Stimulated activated CD8-positive, alpha-beta memory T cell treated with anti-CD3 and anti-CD28 coated beads, Interleukin-12 subunit alpha, Interleukin-12 subunit beta, amount 100 ng/mL, for 1 hour (primary cell): ENCODE results near the gene TRIL.

Source experiments
- DNase-seq: peaks from one replicate; pipeline ENCODE4 v3.0.0-alpha.2; 2020; ENCODE audit warnings: low read depth

Gene TRIL, protein sequence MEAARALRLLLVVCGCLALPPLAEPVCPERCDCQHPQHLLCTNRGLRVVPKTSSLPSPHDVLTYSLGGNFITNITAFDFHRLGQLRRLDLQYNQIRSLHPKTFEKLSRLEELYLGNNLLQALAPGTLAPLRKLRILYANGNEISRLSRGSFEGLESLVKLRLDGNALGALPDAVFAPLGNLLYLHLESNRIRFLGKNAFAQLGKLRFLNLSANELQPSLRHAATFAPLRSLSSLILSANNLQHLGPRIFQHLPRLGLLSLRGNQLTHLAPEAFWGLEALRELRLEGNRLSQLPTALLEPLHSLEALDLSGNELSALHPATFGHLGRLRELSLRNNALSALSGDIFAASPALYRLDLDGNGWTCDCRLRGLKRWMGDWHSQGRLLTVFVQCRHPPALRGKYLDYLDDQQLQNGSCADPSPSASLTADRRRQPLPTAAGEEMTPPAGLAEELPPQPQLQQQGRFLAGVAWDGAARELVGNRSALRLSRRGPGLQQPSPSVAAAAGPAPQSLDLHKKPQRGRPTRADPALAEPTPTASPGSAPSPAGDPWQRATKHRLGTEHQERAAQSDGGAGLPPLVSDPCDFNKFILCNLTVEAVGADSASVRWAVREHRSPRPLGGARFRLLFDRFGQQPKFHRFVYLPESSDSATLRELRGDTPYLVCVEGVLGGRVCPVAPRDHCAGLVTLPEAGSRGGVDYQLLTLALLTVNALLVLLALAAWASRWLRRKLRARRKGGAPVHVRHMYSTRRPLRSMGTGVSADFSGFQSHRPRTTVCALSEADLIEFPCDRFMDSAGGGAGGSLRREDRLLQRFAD

DNA sequence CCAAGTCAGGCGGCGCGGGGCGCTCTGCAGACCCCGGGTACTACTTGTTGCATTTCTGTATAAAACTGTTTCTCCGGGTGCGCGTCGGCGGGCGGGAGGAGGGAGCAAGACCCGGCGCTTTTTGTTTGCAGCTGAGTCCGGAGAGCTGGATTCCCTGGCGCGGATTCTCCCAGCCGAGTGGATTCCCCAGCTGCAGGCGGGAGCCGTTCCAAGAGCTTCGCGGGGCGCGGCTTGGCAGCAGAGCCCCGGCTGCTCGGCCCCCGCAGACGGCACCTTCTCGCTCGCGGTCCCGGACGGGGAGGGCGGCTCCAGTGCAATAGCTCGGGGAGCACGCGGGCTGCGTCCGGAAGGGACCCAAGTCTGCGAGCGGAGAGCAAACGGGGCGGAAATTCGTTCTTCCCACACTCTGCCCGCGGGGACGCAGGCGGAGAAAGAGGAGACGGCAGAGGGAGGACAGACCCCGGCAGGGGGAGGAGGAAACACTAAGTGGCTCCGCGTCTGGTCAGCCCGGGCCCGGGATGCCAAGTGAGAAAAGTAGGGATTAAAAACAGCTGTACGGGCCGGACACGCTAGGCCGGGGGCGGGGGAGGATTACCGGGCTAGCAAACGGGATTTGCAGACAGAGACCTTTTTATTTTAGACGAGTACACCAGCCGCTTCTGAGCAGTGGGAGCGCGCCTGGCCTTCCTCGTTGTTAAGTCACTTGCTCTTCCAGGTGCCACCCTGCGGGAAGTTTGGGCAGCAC, at the start of gene TRIL:
Gene TRIL, minus strand, starts transcription at position 96 of the 745 bp plus-strand sequence. CDS start 284 bp downstream, outside the sequence.
- DNase-seq = no peak

DNA sequence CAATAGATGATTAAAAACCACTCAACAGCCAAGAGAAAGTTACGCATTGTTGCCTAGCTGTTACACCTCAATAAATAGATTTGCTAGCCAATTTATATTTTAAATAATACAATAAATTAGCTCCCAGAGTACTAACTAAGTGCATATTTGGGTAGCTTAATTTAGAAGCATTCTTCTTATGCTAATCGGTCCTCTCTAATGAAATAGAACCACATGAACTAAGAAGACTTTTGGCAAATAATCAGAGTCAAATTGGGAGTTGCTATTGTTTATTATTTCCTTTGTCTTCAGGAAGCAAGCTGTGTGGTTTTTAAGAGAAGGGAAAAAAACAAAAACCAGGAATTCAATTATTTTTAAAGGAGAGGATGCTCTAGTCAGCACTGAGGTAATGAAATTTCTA, 49.0 kb upstream of the TRIL start:
- no peak for DNase-seq

DNA sequence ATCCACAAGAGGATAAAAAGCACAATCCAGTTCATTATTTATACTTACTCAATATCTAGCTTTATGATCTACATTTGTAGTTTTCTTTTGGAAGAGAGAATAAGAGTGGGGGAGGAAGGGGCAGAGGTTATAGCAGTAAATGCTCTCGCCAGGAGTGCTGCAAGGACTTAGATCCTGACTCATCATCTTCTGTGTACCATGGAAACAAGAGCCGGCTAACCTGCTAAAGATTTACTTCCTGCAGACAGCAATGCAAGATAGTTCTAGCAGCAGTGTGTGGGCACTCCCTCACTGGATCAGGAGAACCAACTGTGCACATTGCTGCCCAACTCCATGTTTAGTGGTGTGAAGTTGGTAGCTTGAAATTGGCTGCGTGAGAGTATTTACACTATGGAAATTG, 47.7 kb upstream of the TRIL start:
- no peak for DNase-seq

DNA sequence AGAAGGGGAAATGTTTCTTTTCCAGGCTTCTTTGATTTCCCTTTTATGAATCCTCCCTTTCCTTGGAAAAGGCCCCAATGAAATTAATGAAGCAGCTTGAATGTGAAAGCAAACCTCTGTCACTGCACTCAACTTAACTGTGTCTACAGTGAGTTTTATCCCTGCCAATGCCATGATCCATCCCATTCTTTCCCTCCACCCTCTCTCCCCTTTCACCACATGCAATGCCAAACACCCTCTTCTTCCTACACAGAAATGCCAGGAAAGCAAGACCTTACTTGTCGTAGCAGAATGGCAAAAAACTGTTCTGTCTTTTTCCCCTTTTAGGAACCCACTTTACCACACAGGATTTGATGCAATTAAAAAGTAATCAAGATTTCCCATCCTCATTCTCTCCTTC, 47.3 kb upstream of the TRIL start:
- no peak for DNase-seq

DNA sequence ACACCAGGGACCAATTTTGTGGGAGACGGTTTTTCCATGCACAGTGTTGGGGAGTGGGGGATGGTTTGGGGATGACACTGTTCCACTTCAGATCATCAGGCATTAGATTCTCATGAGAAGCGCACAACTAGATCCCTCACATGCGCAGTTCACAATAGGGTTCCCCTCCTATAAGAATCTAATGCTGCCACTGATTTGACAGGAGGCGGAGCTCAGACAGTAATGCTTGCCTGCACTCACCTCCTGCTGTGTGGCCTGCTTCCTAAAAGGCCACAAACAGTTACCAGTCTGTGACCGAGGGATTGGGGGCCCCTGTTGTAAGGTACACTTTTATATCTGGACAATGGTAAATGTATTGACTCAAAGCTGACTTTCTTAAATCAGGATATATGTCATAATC, 45.6 kb upstream of the TRIL start:
- DNase-seq = no peak

DNA sequence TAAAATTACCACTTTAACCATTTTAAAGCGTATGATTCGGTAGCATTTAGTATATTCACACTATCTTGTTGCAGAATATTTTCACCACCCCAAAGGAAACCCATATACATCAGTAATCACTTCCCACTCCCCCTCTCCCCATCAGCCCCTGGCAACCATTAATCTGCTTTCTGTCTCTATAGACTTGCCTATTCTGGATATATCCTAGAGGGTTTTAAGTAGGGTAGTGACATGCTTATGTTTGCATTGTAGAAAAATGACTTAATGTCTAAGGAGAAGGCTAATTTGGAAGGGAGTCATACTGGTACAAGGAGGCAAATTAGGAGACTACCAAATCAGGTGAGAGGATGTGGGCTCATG, 42.6 kb upstream of the TRIL start:
- no peak for DNase-seq

DNA sequence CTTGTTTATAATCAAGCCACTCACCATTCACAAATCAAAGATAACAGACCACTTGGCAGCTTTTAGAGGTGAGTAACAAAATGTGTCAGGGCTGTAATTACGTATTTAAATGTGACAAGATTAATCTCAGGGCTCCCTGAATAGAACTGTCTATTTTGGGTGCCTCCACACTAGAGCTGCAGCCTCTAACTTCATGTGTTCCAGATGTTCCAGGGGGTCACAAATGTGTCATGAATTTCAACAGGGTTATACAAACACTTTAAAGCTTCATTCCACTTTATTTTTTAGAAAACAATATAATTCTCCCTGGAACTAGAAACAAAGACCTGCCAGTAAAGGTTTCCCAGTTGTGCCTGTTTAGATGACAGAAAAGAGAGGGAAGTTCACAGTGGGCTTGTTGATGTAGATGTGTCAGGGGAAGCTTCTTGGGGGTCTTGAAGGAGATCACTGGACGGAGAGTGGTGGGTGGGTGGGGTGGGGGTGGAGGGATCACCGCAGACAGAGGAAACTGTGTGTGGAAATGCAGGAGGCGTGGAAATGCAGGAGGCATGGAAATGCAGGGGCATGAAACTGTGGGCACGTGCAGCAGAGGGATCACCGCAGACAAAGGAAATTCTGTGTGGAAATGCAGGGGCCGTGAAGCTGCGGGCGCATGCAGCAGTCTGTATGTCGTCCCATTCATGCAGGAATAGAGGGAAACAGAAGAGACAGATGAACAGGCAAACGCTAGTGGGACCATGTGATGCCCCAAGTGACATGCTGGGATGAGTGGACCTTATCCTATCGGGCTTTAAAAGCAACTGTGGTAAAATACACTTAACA, 42.0 kb upstream of the TRIL start:
- DNase-seq = no peak

DNA sequence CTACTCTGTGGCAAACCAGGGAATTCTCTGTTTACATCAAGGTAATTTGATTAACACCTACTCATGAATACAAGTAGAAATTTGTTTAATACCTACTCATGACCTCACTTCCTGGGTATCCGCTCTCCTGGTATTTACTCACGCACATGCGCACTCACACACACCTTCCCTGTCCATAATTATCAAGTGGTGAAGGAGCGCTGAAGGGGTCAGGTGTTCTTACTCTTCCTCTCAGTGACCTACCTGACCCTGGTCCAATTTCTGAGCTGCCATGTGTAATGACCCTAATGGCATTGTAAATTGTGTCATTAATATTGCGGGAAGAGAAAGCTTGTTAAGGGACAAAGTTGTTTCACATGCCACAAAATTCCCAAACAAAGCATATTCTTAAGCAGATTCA, 41.3 kb upstream of the TRIL start:
- no peak for DNase-seq

DNA sequence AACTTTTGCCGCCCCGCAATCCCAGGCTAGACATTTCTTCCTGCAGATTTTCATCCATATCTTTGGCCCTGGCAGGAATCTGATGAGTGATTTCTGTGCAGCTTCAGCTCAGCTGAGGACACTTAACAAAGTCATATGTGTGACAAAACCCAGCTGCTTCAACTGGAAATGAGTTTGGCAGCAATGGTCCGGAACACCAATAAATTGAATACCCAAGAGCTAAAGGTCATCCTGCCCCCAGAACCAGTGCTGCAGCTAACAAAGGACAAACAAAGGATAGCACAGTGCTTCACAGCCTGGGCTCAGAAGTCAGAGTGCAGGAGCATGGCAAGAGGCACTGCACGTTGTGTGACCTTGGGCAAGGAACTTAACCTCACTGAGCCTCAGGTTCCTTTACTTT, 40.0 kb upstream of the TRIL start:
- DNase-seq = no peak

DNA sequence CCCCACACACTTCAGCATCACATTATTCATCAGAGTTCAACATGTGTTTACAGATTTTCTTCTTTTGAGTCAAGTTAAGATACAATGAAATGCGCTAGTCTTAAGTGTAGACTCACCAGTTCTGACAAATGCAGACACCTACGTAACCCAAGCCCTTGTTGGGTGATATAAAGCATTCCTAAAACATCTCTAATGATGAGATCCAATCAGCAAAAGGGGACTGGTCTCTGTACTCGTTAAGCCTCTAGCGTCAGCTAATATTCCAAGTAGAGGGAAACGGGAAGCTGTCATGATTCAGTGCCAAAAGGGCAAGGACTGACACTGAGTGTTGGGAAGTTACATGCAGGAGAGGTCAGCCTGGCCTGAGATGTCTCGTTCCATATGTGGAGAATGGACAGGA, 38.7 kb upstream of the TRIL start:
- no peak for DNase-seq

DNA sequence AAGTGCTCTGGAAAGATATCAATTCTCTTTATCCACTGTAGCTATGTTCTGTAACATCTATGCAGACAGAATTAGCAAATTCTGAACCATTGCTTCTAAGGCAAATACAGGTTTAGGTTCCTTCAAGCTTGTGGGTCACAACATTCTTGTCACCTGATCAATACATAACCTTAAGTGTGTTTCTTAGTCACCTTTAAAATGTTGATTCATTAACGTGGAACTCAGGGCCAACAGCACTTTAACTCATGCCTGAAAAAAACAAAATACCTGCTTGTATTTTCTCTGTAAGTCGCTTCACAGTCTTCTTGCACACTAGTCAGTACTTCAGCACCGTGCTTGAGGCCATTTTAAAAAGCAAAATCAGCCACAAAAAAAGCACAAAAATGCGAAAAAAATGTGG, 35.2 kb upstream of the TRIL start:
- no peak for DNase-seq

DNA sequence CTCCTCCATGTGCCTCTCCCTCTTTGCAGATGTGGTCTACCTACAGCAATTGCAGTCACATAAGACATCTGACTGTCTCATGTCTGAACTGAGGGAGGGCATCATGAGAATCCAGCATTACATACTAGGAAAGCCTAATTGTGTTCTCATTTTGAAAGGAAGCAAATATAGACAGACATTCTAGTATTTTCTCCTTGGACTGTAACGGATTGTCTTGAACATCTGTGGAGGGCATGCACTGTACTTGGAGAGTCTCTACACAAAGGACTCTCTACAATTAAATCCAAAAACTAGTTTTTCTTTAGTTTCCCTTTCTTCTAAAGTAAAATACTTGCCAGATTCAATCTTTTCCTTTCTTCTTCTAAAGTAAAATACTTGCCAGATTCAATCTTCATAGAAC, 34.7 kb upstream of the TRIL start:
- DNase-seq = no peak

DNA sequence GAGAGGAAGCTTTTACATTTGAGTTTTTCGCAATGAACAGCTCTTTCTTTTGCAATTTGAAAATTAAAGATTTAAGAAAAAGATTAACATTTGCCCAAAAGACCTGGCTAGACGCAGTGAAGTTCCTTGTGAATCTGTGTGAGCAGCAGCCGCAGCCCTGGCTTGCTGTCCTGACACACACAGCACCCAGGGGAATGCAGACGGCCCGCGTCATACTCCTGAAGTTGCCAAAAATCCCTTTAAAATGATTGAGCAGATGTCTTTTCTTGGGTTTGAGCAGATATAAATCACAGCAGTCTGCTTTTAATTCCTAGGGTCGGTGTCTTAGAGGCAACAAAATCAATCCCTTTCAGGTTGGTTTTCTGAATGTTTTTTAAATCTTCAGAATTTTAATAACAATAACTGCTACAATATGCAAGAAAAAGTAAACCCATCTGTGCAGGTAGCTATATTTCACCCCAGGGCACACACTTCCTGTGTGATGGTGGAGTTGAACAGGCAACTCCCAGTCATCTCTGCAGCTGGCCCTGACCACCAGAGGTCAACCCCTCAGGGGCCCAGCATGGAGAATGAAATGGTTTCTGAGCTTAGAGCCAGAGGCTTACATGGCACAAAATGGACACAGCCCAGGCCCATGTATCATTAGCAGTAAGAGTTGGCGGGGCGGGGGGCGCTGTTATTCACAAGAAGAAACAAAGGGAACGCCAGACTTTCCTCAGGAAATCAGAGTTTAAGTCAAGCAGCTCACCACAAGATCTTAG, 32.2 kb upstream of the TRIL start:
- DNase-seq = no peak

DNA sequence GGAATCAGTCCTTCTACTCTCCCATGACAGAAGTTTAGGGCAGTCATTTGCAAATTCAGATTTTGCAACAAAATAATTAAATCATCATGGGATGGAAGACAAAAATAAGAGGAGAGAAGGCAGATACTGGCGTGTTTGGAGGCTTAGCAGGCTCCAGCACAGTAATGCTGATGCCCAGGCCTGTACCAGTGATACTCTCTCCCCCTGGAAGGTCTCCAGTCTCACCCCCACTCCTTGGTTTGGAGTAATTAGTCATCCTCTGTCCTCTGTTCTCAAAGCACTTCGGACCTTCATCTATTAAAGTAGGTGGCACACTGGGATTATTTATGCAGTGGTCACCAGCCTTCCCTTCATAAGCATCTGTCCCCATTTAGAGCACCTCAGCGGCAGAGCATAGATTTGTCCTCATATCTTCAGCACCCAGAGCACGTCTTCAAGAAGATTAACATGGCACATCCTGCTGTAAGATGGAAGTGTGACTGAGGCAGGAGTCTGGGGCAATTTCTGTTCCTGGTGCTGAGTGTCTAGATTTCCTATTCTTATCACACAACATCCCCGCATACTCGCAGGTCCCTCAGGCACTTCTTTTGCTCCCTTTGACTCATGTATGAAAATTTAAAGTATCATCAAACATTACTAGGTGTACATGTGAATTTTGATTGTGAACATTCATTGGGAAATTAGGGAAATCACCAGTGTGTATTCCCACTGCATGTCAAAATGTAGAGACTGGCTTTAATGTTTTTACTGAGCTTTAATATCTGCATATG, 31.3 kb upstream of the TRIL start:
- DNase-seq = no peak

DNA sequence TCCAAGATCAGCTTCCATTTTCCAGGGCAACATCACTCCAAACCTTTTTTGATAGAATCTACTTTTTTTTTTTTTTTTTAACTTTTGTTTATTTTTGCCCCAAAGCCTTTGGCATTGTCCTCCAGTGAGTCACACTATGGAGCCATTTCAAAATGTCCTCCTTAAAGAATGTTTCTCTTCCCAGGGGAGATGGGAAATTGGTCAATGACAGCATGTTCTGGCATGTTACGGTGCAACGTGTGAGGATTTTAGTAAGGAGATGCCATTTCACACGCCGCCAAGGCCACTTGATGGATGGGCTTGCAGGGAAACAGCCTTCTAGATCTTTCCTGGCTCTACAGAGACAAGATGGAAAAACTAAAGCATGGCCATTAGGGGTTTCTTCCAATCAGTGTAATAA, 30.7 kb upstream of the TRIL start:
- DNase-seq = no peak

DNA sequence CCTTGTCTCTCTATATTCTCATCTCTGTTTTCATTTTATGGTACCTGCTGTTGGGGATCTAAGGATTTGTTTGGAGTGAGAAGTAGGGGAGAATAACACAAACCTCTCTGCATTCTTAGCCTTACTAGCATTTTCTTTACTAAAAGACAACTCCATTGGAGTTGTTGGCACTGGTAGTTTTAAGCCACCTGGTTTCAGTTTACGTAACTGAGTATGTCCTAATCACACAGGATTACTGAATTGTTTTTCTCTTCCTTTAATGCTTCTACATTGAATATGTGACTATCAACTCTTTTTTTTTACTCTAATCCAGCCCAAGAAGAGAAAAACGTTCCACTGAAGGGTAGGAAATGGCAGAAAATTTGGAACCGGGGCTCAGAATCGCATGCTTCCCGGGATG, 30.0 kb upstream of the TRIL start:
- DNase-seq = no peak

DNA sequence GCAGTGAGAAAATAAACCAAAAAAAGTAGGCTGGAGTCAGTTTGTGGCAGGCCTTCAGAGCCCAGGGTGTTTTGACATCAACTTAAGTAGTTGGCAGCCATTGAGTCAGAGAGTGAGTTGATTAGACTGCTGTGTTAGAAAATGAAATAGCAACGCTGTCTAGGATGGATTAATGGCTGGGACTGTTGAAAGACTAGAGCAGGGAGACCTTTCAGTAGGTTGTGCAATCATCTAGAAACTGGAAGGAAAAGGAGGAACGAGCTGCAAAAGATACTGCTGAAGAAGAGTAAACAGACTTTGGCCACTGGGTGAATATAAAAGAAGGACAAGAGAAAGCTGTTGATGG, 28.6 kb upstream of the TRIL start:
- DNase-seq = no peak

DNA sequence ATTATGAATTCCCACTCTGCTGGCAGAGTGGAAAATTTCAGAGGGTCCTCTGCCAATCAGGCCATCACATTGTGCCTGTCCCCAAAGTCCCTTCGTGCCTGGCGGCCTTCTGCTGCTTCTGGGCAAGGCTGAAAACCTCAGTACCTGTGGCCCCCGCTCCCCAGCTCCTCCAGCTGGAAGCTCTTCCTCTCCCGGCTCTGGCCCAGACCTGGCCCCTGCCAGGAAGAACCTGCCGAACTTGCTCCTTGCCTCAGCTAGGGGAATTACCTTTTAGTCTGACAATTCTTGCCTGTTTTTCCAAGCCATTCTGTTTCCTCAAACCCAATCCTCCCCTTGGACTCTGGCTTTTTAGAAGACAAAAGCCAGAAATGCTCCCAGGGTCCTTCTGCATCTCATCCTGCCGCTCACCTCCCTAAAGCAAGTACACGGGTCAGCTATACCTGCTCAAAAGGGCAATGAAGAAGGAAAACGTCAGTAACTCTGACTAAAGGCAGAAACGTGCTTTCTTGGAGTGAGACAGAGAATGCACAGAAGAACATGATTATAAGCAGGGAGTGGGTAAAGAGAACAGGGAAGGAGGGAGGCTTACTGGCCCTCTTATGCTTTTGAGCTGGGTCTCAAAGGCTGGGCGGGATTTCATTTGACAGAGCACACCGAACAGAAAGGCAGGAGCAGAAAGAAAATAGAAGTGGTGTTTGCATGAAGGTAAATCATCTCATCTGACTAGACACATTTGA, 28.1 kb upstream of the TRIL start:
- DNase-seq = no peak

DNA sequence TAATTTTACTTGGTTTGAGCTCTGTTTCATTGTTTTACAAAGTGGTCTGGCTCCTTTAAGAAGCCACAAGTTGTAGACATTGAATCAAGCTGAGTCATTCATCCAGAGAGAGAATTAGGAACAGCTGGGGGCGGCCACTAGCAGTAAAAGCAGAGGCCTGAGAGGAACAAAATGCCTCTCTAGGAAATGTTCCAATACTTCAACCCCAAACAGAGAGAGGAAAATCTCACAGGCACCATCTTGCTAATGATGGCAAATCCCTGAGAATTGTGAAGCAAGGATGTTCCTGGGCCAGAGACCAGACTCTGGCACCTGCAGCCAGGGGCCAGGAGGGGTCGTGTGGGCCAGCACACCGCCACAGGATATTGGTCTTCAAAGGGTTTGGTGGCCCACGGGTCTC, 26.5 kb upstream of the TRIL start:
- DNase-seq = no peak

DNA sequence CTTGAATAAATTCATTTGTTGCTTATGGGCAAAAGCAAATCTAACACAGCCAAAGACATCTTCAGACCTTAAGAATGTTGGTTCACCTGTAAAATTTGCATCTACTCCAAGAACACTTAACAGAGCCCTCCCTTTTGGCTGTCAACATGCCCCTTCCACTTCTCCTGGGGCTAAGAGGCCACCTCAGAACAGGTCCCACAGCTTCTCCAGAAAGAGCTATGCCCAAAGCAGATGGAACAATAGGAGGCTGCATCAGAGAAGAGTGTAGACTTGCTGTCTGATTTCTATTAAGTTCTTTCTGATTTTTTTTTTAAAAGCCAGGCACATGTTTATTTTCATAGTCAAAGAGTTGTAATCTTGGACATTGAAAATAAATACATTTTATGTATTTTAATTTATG, 26.1 kb upstream of the TRIL start:
- no peak for DNase-seq
